Measurements from ENCODE around the gene OR4D11. TPM values are rescaled to one million over a fixed set of nuclear protein-coding genes. Genes with fewer than 3 reads are reported as not detected.
A peak's percentile ranks its signal among the peaks of the same experiment; 100 is the strongest.
"Not testable (repeated sequence)": the region's sequence is repeated elsewhere in the genome, so short reads cannot be mapped to it uniquely, and the experiment has no call there.

OR4D11 gene
- polyA plus RNA-seq, 10 donors: not detected

DNA sequence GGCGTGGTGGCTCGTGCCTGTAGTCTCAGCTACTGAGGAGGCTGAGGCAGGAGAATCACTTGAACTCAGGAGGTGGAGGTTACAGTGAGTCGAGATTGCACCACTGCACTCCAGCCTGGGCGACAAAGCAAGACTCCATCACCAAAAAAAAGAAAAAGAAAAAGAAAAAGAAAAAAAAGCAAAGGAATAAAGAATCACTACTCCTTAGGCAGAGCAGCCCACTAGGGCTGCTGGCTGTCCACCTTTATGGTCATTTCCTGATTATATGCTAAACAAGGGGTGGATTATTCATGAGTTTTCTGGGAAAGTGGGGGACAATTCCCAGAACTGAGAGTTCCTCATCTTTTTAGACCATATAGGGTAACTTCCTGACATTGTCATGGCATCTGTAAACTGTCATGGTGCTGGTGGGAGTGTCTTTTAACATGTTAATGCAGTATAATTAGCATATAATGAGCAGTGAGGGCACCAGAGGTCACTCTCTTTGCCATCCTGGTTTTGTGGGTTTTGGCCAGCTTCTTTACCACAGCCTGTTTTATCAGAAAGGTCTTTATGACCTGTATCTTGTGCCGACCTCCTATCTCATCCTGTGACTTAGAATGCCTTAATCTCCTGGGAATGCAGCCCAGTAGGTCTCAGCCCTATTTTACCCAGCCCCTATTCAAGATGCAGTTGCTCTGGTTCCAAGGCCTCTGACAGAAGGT, 44.4 kb downstream of the OR4D11 start:
- DNase-seq: not testable (repeated sequence)

- DNase-seq: no peak
Measured at GRCh38 chr11:59548309-59548656, 44.9 kb downstream of the OR4D11 start.

- peak; percentile 89 to 94 (median 92) for DNase-seq
Measured at GRCh38 chr11:59550368-59550841, 47.0 kb downstream of the OR4D11 start.

DNA sequence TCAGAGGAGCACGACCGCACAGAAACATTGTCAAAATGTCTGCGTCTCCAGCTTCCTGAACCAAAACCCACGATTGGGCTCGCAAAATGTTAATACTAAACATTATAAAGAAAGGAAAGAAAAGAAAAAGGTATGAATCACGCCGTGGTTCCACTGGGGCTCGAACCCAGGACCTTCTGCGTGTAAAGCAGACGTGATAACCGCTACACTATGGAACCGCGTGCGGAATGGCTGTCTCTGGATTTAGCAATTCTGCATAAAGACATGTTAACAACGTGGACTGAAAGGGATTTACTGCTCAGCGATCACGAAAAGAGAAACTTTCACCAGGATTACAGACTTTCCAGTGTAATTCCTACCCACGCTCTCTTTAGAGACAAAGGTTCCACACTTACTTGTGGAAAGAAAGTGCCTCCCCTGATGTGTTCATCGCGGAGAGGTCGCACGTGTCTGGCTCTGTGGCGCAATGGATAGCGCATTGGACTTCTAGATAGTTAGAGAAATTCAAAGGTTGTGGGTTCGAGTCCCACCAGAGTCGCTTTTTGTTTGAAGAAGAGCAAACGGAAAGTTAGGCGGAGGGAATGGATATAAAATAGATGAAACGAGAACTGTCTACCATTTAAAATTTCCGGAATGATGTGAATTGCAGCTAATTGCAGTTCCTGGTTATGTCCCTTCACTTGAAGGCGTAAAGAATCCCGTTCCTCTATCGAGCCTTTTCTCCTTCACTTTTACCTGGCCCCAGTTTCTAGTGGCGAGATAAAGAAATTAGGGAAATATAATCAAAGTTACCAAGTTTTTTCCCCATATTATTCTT, 47.7 kb downstream of the OR4D11 start:
- DNase-seq: peak; percentile 90 to 95 (median 92)

GRCh38 chr11:59551659-59552521, 48.5 kb downstream of the OR4D11 start:
- DNase-seq: peak; percentile 76 to 87 (median 82)

- DNase-seq: no peak
Measured at GRCh38 chr11:59552844-59553243, 49.5 kb downstream of the OR4D11 start.

DNA sequence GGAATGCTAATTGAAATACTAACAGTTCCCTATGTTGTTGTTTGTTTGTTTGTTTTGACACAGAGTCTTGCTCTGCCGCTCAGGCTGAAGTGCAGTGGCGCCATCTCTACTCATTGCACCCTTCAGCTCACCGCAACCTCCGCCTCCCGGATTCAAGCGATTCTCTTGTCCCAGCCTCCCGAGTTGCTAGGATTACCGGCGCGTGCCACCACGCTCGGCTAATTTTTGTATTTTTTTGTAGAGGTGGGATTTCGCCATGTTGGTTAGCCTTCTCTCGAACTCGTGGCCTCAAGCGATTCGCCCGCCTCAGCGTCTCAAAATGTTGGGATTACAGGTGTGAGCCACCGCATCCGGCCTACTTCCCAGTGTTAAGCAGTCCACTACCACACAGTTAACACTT, 49.9 kb downstream of the OR4D11 start:
- DNase-seq: no peak

Other genes with a start within 250 kb of the OR4D11 start
- gene OR5AN1, start 144.7 kb upstream of the OR4D11 start, polyA plus RNA-seq (ENCODE audit: insufficient read length in 10 of 10): not detected
- under 1 TPM in 3 of 10 donors, not detected in 7; 0.03 TPM for gene OR5A2, start 77.2 kb upstream of the OR4D11 start, polyA plus RNA-seq (ENCODE audit: insufficient read length in 10 of 10)
- gene OR5A1, start 67.1 kb upstream of the OR4D11 start, polyA plus RNA-seq (ENCODE audit: insufficient read length in 10 of 10): under 1 TPM in 1 of 10 donors, not detected in 9; 0.03 TPM
- not detected for gene OR4D6, start 46.6 kb upstream of the OR4D11 start, polyA plus RNA-seq (ENCODE audit: insufficient read length in 10 of 10)
- not detected for gene OR4D10, start 30.3 kb upstream of the OR4D11 start, polyA plus RNA-seq (ENCODE audit: insufficient read length in 10 of 10)
- gene OR4D9, start 8.0 kb downstream of the OR4D11 start, polyA plus RNA-seq (ENCODE audit: insufficient read length in 10 of 10): under 1 TPM in 4 of 10 donors, not detected in 6; 0.03 to 0.05 (median 0.03) TPM
- 10 to 100 TPM; 42.7 to 64.8 (median 47.5) TPM for gene OSBP, start 112.2 kb downstream of the OR4D11 start, polyA plus RNA-seq (ENCODE audit: insufficient read length in 10 of 10)
- 10 to 100 TPM; 21.2 to 33.3 (median 27.2) TPM for gene PATL1, start 165.5 kb downstream of the OR4D11 start, polyA plus RNA-seq (ENCODE audit: insufficient read length in 10 of 10)
- not detected for gene OR10V1, start 210.3 kb downstream of the OR4D11 start, polyA plus RNA-seq (ENCODE audit: insufficient read length in 10 of 10)

Measured in muscle of back (tissue), 11 donors.